HG03196 (cell line): Measurements from ENCODE around the gene PIK3AP1.
"Not testable (repeated sequence)": the region's sequence is repeated elsewhere in the genome, so short reads cannot be mapped to it uniquely, and the experiment has no call there.

ENCODE experiments used
- ATAC-seq: cut with Tn5 transposase; IDR thresholded peaks from one replicate; pipeline ENCODE4 v1.9.1; 2021; ENCODE audit not compliant: unreplicated experiment

The PIK3AP1 gene

DNA sequence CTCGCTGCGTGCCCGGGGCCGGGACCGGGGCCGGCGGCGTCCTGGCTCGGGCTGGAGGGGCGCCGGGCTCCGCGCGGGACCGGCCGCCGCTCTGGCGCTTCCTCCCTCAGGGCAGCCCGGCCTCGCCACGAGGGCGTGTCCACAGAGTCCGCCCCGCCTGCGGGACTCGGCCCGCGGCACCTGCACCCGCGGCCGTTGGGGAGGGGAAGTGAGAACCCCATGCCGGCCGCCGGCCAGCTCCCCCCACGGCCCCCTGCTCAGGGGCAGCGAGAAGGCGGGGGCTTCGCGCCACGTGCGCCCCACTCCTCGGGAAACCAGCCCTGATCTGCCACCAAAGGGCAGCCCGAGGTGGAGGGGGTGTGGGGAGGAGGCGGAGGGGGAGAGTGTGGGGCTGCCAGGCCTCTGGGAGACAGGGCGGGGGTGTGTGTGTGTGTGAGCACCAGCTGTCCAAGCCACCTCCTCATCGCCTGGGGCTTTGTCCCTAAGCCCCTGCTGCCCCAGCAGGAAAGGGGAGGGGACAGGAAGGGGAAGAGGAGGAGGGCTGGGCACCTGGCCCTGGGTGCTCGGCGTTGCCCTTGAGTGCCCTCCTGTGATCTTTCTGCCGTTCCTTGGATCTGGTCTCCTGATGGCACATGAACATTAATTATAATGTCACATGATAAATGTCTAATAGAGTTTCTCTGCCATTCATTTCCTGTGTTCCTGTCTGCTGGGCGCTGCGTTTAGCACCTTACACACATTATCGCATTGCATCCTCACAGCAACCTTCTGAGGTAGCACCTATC lies at the start of gene PIK3AP1:
PIK3AP1 (minus strand) TSS at position 93 of the 785 bp plus-strand sequence. CDS start 120 bp downstream, outside the sequence.
- peak; percentile 43 for ATAC-seq

GRCh38 chr10:96768136-96768535 lies 47.8 kb upstream of the PIK3AP1 start:
- ATAC-seq: no peak

- no peak for ATAC-seq
Observed at GRCh38 chr10:96767611-96768010, 47.3 kb upstream of the PIK3AP1 start.

GRCh38 chr10:96765406-96766240 lies 45.3 kb upstream of the PIK3AP1 start:
- ATAC-seq: no peak

DNA sequence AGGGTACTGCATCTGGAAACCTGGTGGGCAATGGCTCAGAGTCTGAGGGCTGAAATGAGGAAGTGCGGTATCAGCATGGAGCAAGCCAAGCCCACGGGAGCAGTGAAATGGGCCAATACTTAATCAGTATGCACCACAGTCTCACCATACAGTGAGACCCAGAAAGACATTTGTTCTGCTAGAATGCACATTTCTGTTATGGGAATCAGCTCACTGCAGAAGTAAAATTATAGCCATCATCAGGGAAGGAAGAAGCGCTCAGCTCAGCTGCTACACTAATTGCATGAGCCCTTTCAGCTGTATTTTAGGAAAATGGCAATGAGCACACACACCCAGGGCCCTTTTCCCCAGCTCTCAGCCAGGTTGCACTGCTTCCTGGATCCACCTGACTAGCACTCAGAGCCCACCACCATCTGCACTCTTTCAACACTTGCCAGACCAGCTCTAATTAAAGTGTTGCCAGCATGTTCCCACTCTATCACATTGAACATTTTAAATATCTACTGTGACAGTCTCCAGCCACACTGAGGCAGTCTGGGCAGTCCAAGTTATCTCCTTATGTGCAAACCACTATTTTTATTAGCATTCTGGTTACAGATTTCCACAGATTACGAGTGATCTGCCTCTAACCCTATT lies 44.2 kb upstream of the PIK3AP1 start:
- no peak for ATAC-seq

DNA sequence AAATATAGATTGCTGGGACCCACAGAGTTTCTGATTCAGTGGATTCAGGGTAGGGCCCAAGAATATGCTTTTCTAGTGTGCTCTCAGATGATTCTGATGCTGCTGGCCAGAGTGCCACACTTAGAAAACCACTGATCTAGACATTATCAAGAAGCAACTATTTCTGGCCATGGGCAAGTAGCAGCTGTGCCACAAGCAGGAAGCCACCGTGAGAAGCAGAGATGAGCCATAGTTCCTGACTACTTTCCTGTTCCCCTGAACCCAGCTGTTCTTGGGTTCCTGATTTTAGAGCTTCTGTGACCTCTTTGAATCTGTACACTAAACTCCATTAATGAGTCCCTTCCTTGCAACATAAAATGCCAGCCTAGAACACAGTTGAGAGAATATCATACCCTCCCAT lies 38.1 kb upstream of the PIK3AP1 start:
- ATAC-seq: peak; percentile 87

GRCh38 chr10:96756111-96756903 lies 36.0 kb upstream of the PIK3AP1 start:
- ATAC-seq: no peak

- ATAC-seq: no peak
Observed at GRCh38 chr10:96753956-96754355, 33.6 kb upstream of the PIK3AP1 start.

DNA sequence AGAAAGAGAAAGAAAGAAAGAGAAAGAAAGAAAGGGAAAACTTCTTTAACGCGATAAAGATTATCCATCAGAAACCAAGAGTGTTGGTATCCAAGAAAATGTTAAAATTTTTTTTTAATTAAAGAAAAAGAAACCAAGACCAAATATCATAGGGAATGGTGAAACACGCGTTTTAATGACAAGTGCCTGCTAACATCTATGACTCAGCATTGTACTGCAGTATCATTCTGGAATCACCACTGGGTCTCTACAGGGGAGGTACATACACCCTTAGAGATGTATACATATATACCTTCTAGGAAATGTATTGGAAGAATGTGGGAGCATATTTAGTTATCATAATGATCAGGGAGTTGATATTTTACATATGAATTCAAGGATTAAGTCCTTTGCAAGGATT lies 32.1 kb upstream of the PIK3AP1 start:
- ATAC-seq: no peak

DNA sequence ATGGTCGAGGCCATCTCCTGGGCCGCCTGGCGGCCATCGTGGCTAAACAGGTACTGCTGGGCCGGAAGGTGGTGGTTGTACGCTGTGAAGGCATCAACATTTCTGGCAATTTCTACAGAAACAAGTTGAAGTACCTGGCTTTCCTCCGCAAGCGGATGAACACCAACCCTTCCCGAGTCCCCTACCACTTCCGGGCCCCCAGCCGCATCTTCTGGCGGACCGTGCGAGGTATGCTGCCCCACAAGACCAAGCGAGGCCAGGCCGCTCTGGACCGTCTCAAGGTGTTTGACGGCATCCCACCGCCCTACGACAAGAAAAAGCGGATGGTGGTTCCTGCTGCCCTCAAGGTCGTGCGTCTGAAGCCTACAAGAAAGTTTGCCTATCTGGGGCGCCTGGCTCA lies 30.0 kb upstream of the PIK3AP1 start:
- not testable (repeated sequence) for ATAC-seq

DNA sequence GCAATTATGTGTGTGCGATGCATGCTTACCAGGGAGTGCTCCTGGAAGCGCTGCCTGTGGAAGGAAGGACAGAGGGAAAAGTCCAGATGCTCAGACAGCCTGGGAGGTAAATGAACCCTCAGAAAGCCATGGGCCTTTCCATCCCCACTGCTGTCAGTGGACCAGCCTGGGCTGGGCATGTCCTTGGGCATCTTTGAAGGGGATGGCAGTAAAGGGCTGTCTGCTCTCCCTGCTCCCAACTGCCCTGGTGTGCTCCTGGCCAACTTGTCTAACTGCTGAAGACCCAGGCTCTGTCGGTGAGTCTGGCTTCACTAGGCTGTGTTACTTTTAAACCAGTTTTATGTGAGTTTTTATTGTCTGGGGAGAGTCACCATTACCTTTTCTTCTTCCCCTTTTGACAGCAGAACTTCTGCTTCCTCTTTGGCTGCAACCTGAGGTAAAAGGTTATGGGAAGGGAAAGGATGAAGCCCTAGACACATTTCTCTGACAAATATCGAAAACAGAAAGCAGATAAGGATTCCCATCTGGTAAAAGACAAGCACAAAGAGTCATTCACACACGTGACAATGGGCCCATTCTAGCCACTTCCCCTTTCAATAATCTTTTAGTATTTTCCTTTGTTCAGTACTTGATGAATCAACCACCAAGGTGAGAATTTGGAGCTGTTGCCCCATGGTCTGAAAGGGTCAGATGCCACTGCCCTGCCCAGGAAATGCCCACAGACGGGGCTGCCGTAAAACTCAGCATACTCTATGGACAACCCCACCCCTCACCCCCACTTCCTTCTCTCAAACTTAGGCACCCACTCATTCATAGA lies 27.6 kb upstream of the PIK3AP1 start:
- peak; percentile 89 for ATAC-seq

DNA sequence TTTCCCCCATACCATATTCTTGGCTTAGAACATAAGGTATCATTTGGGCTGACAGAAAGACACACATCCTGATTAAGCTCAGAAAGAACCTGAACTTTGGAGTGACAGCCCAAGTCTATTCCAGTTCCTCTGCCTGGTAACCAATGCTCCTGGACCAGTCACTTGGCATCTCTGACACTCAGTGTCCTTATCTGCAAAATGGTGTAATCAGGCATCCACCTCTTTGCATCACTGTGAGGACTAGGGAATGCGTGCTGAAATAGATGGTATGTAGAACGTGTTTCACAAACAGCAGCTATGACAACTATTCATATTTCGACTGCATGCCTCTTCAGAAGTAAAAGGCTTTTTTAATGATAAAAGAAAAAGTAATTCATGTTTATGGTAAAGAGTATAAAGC lies 26.2 kb upstream of the PIK3AP1 start:
- no peak for ATAC-seq

GRCh38 chr10:96745950-96746349 lies 25.6 kb upstream of the PIK3AP1 start:
- no peak for ATAC-seq

DNA sequence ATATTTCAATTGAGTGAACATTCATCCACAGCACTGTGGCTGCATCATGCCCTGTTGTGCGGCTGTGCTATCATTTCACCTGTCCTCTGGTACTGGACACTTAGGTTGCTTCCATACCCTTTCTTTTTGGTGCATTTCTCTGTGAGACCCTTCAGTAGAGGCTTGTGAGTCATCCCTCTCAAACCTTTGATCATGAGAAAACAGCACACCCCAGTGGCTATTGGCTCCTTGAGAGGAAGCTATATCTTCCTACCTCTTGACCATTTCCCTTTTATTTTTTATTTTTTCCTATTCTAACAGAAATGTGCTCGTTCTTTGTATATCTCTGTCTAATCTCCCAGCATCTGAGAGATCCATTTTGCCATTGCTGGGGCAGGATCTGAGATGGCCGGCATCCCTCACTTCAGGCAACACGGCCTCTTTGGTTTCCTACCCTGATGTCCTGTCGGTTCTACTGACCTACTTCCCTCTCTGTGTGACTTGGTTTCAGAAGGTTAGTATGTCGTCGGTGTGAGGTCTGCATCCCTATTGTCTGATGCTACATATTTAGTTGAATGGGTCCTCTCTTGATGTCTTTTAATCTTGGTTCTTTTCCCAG lies 23.8 kb upstream of the PIK3AP1 start:
- ATAC-seq: no peak

- ATAC-seq: not testable (repeated sequence)
Observed at GRCh38 chr10:96741557-96741956, 21.2 kb upstream of the PIK3AP1 start.

- ATAC-seq: no peak
Observed at GRCh38 chr10:96740579-96741281, 20.4 kb upstream of the PIK3AP1 start.

GRCh38 chr10:96740141-96740540 lies 19.8 kb upstream of the PIK3AP1 start:
- no peak for ATAC-seq

- ATAC-seq: not testable (repeated sequence)
Observed at GRCh38 chr10:96737307-96737902, 17.1 kb upstream of the PIK3AP1 start.

- no peak for ATAC-seq
Observed at GRCh38 chr10:96724621-96725020, 4.3 kb upstream of the PIK3AP1 start.
